Transverse colon (tissue), 4 donors: Measurements from ENCODE around the gene CISD2. TPM values are rescaled to one million over a fixed set of nuclear protein-coding genes. Genes with fewer than 3 reads are reported as not detected.
"Not testable (repeated sequence)": the region's sequence is repeated elsewhere in the genome, so short reads cannot be mapped to it uniquely, and the experiment has no call there.

Experiments used
- DNase-seq: peaks from one replicate; pipeline ENCODE4 v3.0.0-alpha.2; 2019
- H3K27ac ChIP-seq, 4 donors: fragments of 200-600 bp; sonication (generic); 2 replicates each; pipeline ENCODE4 v1.5.1; 2016 to 2018; ENCODE audit warnings: inconsistent platforms in 4 of 4
- H3K27me3 ChIP-seq: fragments of 200-600 bp; sonication (generic); 2 replicates; pipeline ENCODE4 v1.5.1; 2017; ENCODE audit warnings: inconsistent platforms
- H3K36me3 ChIP-seq, 4 donors: fragments of 200-600 bp; sonication (generic); 2 replicates each; pipeline ENCODE4 v1.5.1; 2017 to 2019; ENCODE audit warnings: inconsistent platforms in 4 of 4
- H3K4me1 ChIP-seq, 4 donors: fragments of 200-600 bp; sonication (generic); 2 replicates each; pipeline ENCODE4 v1.5.1; 2017 to 2020; ENCODE audit warnings: inconsistent platforms in 4 of 4
- H3K4me3 ChIP-seq, 4 donors: fragments of 200-600 bp; sonication (generic); 1 replicate in 1 of 4; 2 replicates in 3 of 4; pipeline versions ENCODE4 v1.5.1 to v1.6.1; 2017 to 2019; ENCODE audit warnings: inconsistent platforms in 4 of 4
- H3K9me3 ChIP-seq, 2 donors: fragments of 200-600 bp; sonication (generic); 2 replicates each; pipeline ENCODE4 v1.5.1; 2017 to 2019; ENCODE audit warnings: inconsistent platforms in 2 of 2
- EP300 ChIP-seq: sonication (generic); formaldehyde crosslinking; IDR thresholded peaks from one replicate; pipeline ENCODE4 v1.6.1; 2017; ENCODE audit warnings: antibody characterized with exemption, low read depth
- POLR2A ChIP-seq: fragments of 450-650 bp; IDR thresholded peaks from one replicate; pipeline ENCODE4 v1.6.1; 2016; ENCODE audit warnings: antibody characterized with exemption, mild to moderate bottlenecking, moderate library complexity
- POLR2AphosphoS5 ChIP-seq, 3 donors: sonication (generic); formaldehyde crosslinking; IDR thresholded peaks; one replicate each; pipeline ENCODE4 v1.6.1; 2016; ENCODE audit warnings: antibody characterized with exemption in 3 of 3
- WGBS, 2 donors: methylation state at CpG; one replicate each; pipeline ENCODE4 v1.1.5; 2018; ENCODE audit warnings: low coverage in 1 of 2; 5-methylcytosine and 5-hydroxymethylcytosine counted together
- in situ Hi-C, 4 donors: fragments of 200-750 bp; cut with MboI; loops; one replicate each; pipeline versions ENCODE4 v1.15.0 to v1.15.1; 2017; ENCODE audit warnings: low sequenced_read_pairs in 3 of 4, low pct_ligation_motif_present in 1 of 4, low pct_unique_long_range_greater_than_20kb in 1 of 4
- intact Hi-C: fragments of 100-400 bp; cut with DNase I; formaldehyde crosslinking; loops from one replicate; pipeline ENCODE4 v1.15.1; 2023; ENCODE audit warnings: low total_unique reads
- total RNA-seq, 4 donors: library from RNA; depleted of rRNA; stranded (reverse); fragments of >200 nt; gene quantifications; one replicate each; pipeline ENCODE4 v1.1.0, GENCODE V29; 2016
- TF ChIP-seq, protein P1 (sequence below), 5 experiments: fragments of 200-600 bp in 3 of 5; fragments of 450-650 bp in 2 of 5; sonication (generic) in 3 of 5; IDR thresholded peaks; 1 replicate in 2 of 5; 2 replicates in 3 of 5; pipeline ENCODE4 v1.5.1; 2016 to 2017; ENCODE audit warnings: antibody characterized with exemption in 5 of 5, inconsistent platforms in 3 of 5, mild to moderate bottlenecking in 2 of 5, moderate library complexity in 1 of 5

Gene CISD2
- 10 to 100 TPM in 2 of 4 donors, 1 to 10 TPM in 2; 1.2 to 13.9 (median 10.8) TPM for total RNA-seq

GRCh38 chr4:102868781-102869568 is at the start of gene CISD2:
CISD2 (plus strand) TSS chr4:102868992; CDS start chr4:102869085, 93 bp downstream.
- 1% methylated on average over 71 of the region's 71 CpGs; no CpG with 5 or more reads in 1 of the 2 donors for WGBS, 2 donors
- TF ChIP-seq POLR2AphosphoS5 (IDR thresholded peaks at IDR 0.05) (peak; percentile 87 to 95 (median 92)), POLR2A (peak; percentile 80), EP300 (no peak)
- TF ChIP-seq, protein P1, sequence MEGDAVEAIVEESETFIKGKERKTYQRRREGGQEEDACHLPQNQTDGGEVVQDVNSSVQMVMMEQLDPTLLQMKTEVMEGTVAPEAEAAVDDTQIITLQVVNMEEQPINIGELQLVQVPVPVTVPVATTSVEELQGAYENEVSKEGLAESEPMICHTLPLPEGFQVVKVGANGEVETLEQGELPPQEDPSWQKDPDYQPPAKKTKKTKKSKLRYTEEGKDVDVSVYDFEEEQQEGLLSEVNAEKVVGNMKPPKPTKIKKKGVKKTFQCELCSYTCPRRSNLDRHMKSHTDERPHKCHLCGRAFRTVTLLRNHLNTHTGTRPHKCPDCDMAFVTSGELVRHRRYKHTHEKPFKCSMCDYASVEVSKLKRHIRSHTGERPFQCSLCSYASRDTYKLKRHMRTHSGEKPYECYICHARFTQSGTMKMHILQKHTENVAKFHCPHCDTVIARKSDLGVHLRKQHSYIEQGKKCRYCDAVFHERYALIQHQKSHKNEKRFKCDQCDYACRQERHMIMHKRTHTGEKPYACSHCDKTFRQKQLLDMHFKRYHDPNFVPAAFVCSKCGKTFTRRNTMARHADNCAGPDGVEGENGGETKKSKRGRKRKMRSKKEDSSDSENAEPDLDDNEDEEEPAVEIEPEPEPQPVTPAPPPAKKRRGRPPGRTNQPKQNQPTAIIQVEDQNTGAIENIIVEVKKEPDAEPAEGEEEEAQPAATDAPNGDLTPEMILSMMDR (IDR thresholded peaks at IDR 0.05): peak in 2 of 5 experiments; percentile 12 to 45
- peak; percentile 94 for DNase-seq
- Histone ChIP-seq H3K36me3 (no peaks in the 10 kb centered on the region), H3K4me1 (peaks cover 0 to 30% (median 13%) of the 10 kb centered on the region in 4 donors), H3K27ac (peak within 1 kb of the TSS; percentile 90 to 98 (median 96)), H3K4me3 (peak within 1 kb of the TSS; percentile 61 to 76 (median 69)), H3K9me3 (no peaks in the 10 kb centered on the region), H3K27me3 (no peaks in the 10 kb centered on the region)
- in situ Hi-C loops: no loop called here
- intact Hi-C loops: loop anchor here (2.0 kb wide), 1 partner anchor 42 kb away; the partner anchor contains the start of gene UBE2D3

GRCh38 chr4:102819100-102819499 is 49.7 kb upstream of the CISD2 start:
- H3K27me3 ChIP-seq, intact Hi-C loops, H3K9me3 ChIP-seq, in situ Hi-C loops, DNase-seq, H3K4me3 ChIP-seq: not testable (repeated sequence)
- Histone ChIP-seq H3K4me1 (peaks cover 48 to 94% (median 81%) of the 10 kb centered on the region in 4 donors), H3K36me3 (peaks cover 0 to 13% (median 0%) of the 10 kb centered on the region in 4 donors), H3K27ac (peak overlapping the region; percentile 39 to 60 (median 53))
- WGBS, 2 donors: 93 to 95% methylated on average over 9 to 10 of the region's 10 CpGs

- TF ChIP-seq EP300 (no peak), POLR2A (no peak), POLR2AphosphoS5 (IDR thresholded peaks at IDR 0.05) (no peak)
- TF ChIP-seq, protein P1 (IDR thresholded peaks at IDR 0.05): no peak
- WGBS, 2 donors: 49 to 50% methylated on average over 8 of the region's 8 CpGs
- DNase-seq: no peak
- Histone ChIP-seq H3K36me3 (peaks cover 0 to 11% (median 0%) of the 10 kb centered on the region in 4 donors), H3K4me1 (peaks cover 48 to 100% (median 86%) of the 10 kb centered on the region in 4 donors), H3K27ac (peak overlapping the region; percentile 39 to 60 (median 53)), H3K9me3 (no peaks in the 10 kb centered on the region), H3K4me3 (peak overlapping the region in 1 of 4 donors; percentile 3), H3K27me3 (no peaks in the 10 kb centered on the region)
- intact Hi-C loops: no loop called here
- in situ Hi-C loops: no loop called here
Observed at GRCh38 chr4:102819588-102820365, 49.0 kb upstream of the CISD2 start.

DNA sequence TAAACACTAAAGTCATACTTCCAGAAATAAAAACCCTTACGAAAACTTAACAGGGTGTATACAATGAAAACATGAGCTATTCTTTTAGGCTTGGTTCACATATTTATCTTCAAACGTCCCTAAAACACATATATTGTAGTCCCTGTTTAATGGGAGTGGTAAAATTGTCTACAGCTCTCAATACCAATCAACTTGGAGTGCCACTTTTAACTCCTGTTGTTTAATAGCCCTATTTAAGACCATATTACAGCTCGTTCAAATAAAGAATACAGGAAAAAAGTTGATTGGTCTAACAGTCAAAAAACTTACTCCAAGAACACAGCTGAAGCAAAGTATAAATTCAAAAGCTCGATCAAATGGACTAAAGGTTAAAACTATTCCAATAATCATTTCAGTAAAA is 45.3 kb upstream of the CISD2 start:
- H3K9me3 ChIP-seq: no peaks in the 10 kb centered on the region
- no peak for DNase-seq
- peaks cover 35 to 63% (median 61%) of the 10 kb centered on the region in 4 donors for H3K4me1 ChIP-seq
- H3K27me3 ChIP-seq: no peaks in the 10 kb centered on the region
- H3K4me3 ChIP-seq: peak overlapping the region in 2 of 4 donors; percentile 10 to 98
- TF ChIP-seq POLR2AphosphoS5 (IDR thresholded peaks at IDR 0.05) (no peak), EP300 (no peak), POLR2A (no peak)
- TF ChIP-seq, protein P1 (IDR thresholded peaks at IDR 0.05): no peak
- intact Hi-C loops: no loop called here
- H3K27ac ChIP-seq: peak overlapping the region; percentile 99 to 100 (median 100)
- in situ Hi-C loops: no loop called here
- WGBS, 2 donors: 2 to 8% methylated on average over 4 of the region's 4 CpGs
- H3K36me3 ChIP-seq: no peaks in the 10 kb centered on the region
